WTC11 (cell line): Measurements from ENCODE around the gene SLC7A7. TPM values are rescaled to one million over a fixed set of nuclear protein-coding genes. Genes with fewer than 3 reads are reported as not detected.

ENCODE experiments used
- ATAC-seq: fragments of 200-7000 bp; cut with Tn5 transposase; 2 replicates; pipeline ENCODE4 v1.10.0; 2021; ENCODE audit warnings: mild to moderate bottlenecking, moderate library complexity
- CTCF ChIA-PET: fragments of 300-600 bp; sonication (Branson Sonifier 250); formaldehyde crosslinking; loops from one replicate; lab custom pipeline; 2021; ENCODE audit warnings: antibody characterized with exemption; lab: Charles Lee
- POLR2A ChIA-PET: fragments of 350-600 bp; sonication (Branson Sonifier 250); formaldehyde crosslinking; loops from one replicate; lab custom pipeline; 2021; ENCODE audit warnings: antibody characterized with exemption; lab: Charles Lee
- DNase-seq: peaks from one replicate; pipeline ENCODE4 v3.0.0; 2021; ENCODE audit warnings: low spot score
- H3K27ac Mint-ChIP-seq: 2 replicates; pipeline ENCODE4 v1.8.0; 2021; ENCODE audit warnings: mixed read lengths
- H3K27me3 Mint-ChIP-seq: 2 replicates; pipeline ENCODE4 v1.8.0; 2021; ENCODE audit warnings: low read depth, mild to moderate bottlenecking, moderate library complexity, mixed read lengths
- H3K36me3 Mint-ChIP-seq: 2 replicates; pipeline ENCODE4 v1.8.0; 2021; ENCODE audit warnings: mixed read lengths
- H3K4me1 Mint-ChIP-seq: 2 replicates; pipeline ENCODE4 v1.8.0; 2022; ENCODE audit warnings: mixed read lengths
- H3K4me3 Mint-ChIP-seq: 2 replicates; pipeline ENCODE4 v1.8.0; 2021; ENCODE audit warnings: mild to moderate bottlenecking, moderate library complexity, mixed read lengths
- H3K9me3 Mint-ChIP-seq: 2 replicates; pipeline ENCODE4 v1.8.0; 2021; ENCODE audit warnings: mixed read lengths
- ATF3 ChIP-seq: sonication (generic); formaldehyde crosslinking; conservative IDR thresholded peaks from 2 replicates; pipeline ENCODE4 v1.8.1; 2022; ENCODE audit warnings: mild to moderate bottlenecking, missing genetic modification reagents
- CBFB ChIP-seq: sonication (generic); formaldehyde crosslinking; IDR thresholded peaks from 2 replicates; pipeline ENCODE4 v1.8.1; 2022; ENCODE audit warnings: mild to moderate bottlenecking, low read depth, missing genetic modification reagents
- CTCF ChIP-seq: fragments of 200-600 bp; IDR thresholded peaks from 2 replicates; pipeline ENCODE4 v1.8.0; 2022; ENCODE audit warnings: antibody characterized with exemption
- EMX1 ChIP-seq: fragments of 250-450 bp; sonication (Bioruptor Pico); IDR thresholded peaks from 2 replicates; pipeline ENCODE4 v1.8.0; 2021; ENCODE audit warnings: mild to moderate bottlenecking
- JAZF1 ChIP-seq: fragments of 250-450 bp; sonication (Bioruptor Pico); IDR thresholded peaks from 2 replicates; pipeline ENCODE4 v1.9.0; 2021; ENCODE audit warnings: moderate library complexity, mild to moderate bottlenecking, inconsistent platforms
- OVOL2 ChIP-seq: fragments of 250-450 bp; sonication (Bioruptor Pico); IDR thresholded peaks from 2 replicates; pipeline ENCODE4 v1.9.0; 2021; ENCODE audit warnings: mild to moderate bottlenecking, borderline replicate concordance
- PRRX2 ChIP-seq: fragments of 250-450 bp; sonication (Bioruptor Pico); IDR thresholded peaks from 2 replicates; pipeline ENCODE4 v1.8.0; 2021; ENCODE audit warnings: mild to moderate bottlenecking
- SOX15 ChIP-seq: fragments of 250-450 bp; sonication (Bioruptor Pico); IDR thresholded peaks from 2 replicates; pipeline ENCODE4 v1.9.0; 2021; ENCODE audit warnings: mild to moderate bottlenecking
- TEAD4 ChIP-seq: sonication (generic); formaldehyde crosslinking; IDR thresholded peaks from 2 replicates; pipeline ENCODE4 v1.8.0; 2022; ENCODE audit warnings: mild to moderate bottlenecking, missing genetic modification reagents
- TP53 ChIP-seq: sonication (generic); formaldehyde crosslinking; IDR thresholded peaks from 2 replicates; pipeline ENCODE4 v1.8.1; 2023; ENCODE audit warnings: mild to moderate bottlenecking, missing genetic modification reagents
- ZMAT4 ChIP-seq: fragments of 250-450 bp; sonication (Bioruptor Pico); IDR thresholded peaks from 2 replicates; pipeline ENCODE4 v1.9.0; 2021; ENCODE audit warnings: mild to moderate bottlenecking
- ZNF121 ChIP-seq: sonication (generic); formaldehyde crosslinking; IDR thresholded peaks from 2 replicates; pipeline ENCODE4 v1.8.0; 2023; ENCODE audit warnings: missing genetic modification reagents
- ZNF232 ChIP-seq: sonication (generic); formaldehyde crosslinking; IDR thresholded peaks from 2 replicates; pipeline ENCODE4 v1.8.0; 2022; ENCODE audit warnings: mild to moderate bottlenecking, missing genetic modification reagents
- ZNF317 ChIP-seq: sonication (generic); formaldehyde crosslinking; IDR thresholded peaks from 2 replicates; pipeline ENCODE4 v1.8.1; 2023; ENCODE audit warnings: low read depth, mild to moderate bottlenecking, moderate library complexity, missing genetic modification reagents, borderline replicate concordance
- total RNA-seq: library from RNA; stranded (reverse); gene quantifications from 3 replicates; pipeline ENCODE4 v1.2.3, GENCODE V29; 2021
- TF ChIP-seq, protein P1 (sequence below): fragments of 250-450 bp; sonication (Bioruptor Pico); IDR thresholded peaks from 2 replicates; pipeline ENCODE4 v2.1.2; 2022; ENCODE audit warnings: mild to moderate bottlenecking, moderate library complexity
- TF ChIP-seq, protein P2 (sequence below): sonication (generic); formaldehyde crosslinking; conservative IDR thresholded peaks from 2 replicates; pipeline ENCODE4 v1.8.1; 2023; ENCODE audit warnings: mild to moderate bottlenecking, low read depth, missing genetic modification reagents, moderate library complexity
- TF ChIP-seq, protein P3 (sequence below): fragments of 250-450 bp; sonication (Bioruptor Pico); IDR thresholded peaks from 2 replicates; pipeline ENCODE4 v1.9.0; 2021; ENCODE audit warnings: mild to moderate bottlenecking
- TF ChIP-seq, protein P4 (sequence below): sonication (generic); formaldehyde crosslinking; IDR thresholded peaks from 2 replicates; pipeline ENCODE4 v1.8.1; 2023; ENCODE audit warnings: mild to moderate bottlenecking, missing genetic modification reagents, moderate library complexity

The SLC7A7 gene
- total RNA-seq, 1 experiment from 2014 or later: 4.3 TPM

DNA sequence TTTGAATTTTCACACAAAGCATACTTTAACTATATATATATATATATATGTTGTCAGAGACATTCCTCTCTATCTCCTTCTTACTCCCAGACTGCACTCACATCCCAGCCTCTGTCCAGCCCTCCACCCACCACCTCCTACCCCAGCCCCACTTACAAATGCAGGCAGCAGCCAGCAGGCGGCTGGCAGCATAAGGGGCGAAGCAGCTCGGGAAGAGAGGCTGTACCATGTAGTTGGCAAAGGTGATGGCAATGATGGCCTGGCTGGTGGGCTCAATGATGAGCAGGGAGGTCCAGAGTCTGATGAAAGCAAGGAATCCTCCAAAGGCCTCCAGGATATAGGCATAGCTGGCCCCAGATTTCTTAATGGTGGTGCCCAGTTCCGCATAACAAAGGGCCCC is 2.5 kb downstream of the SLC7A7 start (continued):
- TF ChIP-seq, protein P1, sequence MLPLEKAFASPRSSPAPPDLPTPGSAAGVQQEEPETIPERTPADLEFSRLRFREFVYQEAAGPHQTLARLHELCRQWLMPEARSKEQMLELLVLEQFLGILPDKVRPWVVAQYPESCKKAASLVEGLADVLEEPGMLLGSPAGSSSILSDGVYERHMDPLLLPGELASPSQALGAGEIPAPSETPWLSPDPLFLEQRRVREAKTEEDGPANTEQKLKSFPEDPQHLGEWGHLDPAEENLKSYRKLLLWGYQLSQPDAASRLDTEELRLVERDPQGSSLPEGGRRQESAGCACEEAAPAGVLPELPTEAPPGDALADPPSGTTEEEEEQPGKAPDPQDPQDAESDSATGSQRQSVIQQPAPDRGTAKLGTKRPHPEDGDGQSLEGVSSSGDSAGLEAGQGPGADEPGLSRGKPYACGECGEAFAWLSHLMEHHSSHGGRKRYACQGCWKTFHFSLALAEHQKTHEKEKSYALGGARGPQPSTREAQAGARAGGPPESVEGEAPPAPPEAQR (CRISPR knock-in tag): no peak
- TF ChIP-seq ATF3 (no peak), ZNF232 (no peak)
- TF ChIP-seq, all 79 proteins: peak for 0

DNA sequence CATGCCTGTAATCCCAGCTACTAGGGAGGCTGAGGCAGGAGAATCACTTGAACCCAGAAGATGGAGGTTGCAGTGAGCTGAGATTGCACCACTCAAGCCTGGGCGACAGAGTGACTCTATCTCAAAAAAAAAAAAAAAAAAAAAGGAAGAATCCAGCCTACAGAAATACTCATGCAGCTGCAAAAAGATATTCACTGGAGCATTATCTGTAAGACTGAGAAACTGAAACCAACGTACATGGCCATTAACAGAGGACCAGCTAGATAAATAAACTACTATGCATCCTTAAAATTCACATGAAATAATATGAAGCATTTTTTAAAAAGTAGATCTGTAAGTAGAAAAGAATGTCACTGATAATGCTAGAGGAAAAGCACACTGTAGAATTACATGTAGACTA is 3.5 kb downstream of the SLC7A7 start:
- DNase-seq (no peak), ATAC-seq (no peak)
- Mint-ChIP-seq H3K4me3 (no peak overlapping the region), H3K36me3 (no peaks in the 10 kb centered on the region), H3K4me1 (peaks cover 31% of the 10 kb centered on the region), H3K27me3 (no peaks in the 10 kb centered on the region), H3K9me3 (no peaks in the 10 kb centered on the region), H3K27ac (no peak overlapping the region)
- ChIA-PET POLR2A (interaction anchor here (0.6 kb wide), 1 partner anchor 1554 kb away, joined by 3 read pairs; no protein-coding TSS in a partner anchor), CTCF (interaction anchor here (0.8 to 2.2 kb wide), 2 partner anchors 11 to 159 kb away, joined by 3 to 6 read pairs; no protein-coding TSS in a partner anchor)
- TF ChIP-seq PRRX2 (CRISPR knock-in tag) (no peak), SOX15 (CRISPR knock-in tag) (no peak), OVOL2 (CRISPR knock-in tag) (no peak), CTCF (no peak), EMX1 (no peak), ZNF317 (CRISPR knock-in tag) (no peak)

DNA sequence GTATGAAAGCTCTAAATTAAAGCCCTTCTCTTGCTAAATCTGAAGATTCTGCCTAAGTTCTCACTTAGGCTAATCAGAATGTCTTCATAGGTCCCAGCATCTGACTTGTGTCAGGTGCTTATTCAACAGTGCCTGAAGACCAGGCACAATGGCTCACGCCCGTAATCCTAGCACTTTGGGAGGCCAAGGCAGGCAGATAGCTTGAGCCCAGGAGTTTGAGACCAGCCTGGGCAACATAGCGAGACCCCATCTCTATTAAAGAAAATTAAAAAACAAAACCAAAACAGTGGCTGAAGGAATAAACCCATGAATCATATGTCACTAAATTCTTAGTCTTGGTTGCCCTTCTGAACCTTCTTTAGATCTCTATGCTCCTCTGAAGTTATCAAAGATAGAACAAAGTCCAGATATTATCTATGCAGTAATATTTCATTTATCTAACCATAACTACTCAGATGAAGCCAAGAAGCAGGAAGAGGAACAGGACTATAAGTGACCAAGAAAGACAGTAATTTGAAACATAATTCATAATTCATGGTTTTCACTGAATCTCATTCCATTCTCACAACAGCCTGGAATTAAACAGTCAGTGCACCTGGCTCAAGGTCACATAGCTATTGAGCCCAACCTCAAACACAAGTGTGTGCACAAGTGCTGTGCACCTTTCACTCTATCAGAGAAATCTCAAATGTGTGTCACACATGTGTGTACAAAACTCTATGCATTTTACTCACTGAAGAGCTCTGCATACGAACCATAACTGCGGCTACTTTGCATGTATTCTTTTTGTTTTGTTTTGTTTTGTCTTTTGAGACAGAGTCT is 6.6 kb downstream of the SLC7A7 start:
- TF ChIP-seq TP53 (CRISPR knock-in tag) (no peak), ZNF121 (0 out of 2 replicates have a peak, but pooled peaks have one; percentile 38)
- H3K36me3 Mint-ChIP-seq: no peaks in the 10 kb centered on the region
- no peaks in the 10 kb centered on the region for H3K9me3 Mint-ChIP-seq
- ATAC-seq (no peak), DNase-seq (no peak)
- H3K4me1 Mint-ChIP-seq: peaks cover 14% of the 10 kb centered on the region
- H3K27ac Mint-ChIP-seq: no peak overlapping the region
- H3K4me3 Mint-ChIP-seq: no peak overlapping the region
- POLR2A ChIA-PET: interaction anchor here (0.6 kb wide), 1 partner anchor 133 kb away, joined by 3 read pairs; no protein-coding TSS in a partner anchor
- no peaks in the 10 kb centered on the region for H3K27me3 Mint-ChIP-seq
- CTCF ChIA-PET: interaction anchor here (0.8 to 2.9 kb wide), 4 partner anchors 8 to 57 kb away, joined by 3 to 18 read pairs (median 6); no protein-coding TSS in a partner anchor

GRCh38 chr14:22807432-22808087 is 7.7 kb downstream of the SLC7A7 start:
- H3K27ac Mint-ChIP-seq: peak overlapping the region; percentile 80
- CTCF ChIA-PET: interaction anchor here (0.8 to 2.9 kb wide), 11 partner anchors 9 to 237 kb away, joined by 3 to 18 read pairs (median 5); partner anchors contain the start of gene LRP10
- POLR2A ChIA-PET: interaction anchor here (0.9 to 1.3 kb wide), 2 partner anchors 14 to 16 kb away, joined by 3 read pairs; no protein-coding TSS in a partner anchor
- peak; percentile 60 for ATAC-seq
- no peaks in the 10 kb centered on the region for H3K27me3 Mint-ChIP-seq
- no peaks in the 10 kb centered on the region for H3K36me3 Mint-ChIP-seq
- H3K9me3 Mint-ChIP-seq: no peaks in the 10 kb centered on the region
- DNase-seq: no peak
- H3K4me3 Mint-ChIP-seq: no peak overlapping the region
- peaks cover 8% of the 10 kb centered on the region for H3K4me1 Mint-ChIP-seq
- TF ChIP-seq, protein P2, sequence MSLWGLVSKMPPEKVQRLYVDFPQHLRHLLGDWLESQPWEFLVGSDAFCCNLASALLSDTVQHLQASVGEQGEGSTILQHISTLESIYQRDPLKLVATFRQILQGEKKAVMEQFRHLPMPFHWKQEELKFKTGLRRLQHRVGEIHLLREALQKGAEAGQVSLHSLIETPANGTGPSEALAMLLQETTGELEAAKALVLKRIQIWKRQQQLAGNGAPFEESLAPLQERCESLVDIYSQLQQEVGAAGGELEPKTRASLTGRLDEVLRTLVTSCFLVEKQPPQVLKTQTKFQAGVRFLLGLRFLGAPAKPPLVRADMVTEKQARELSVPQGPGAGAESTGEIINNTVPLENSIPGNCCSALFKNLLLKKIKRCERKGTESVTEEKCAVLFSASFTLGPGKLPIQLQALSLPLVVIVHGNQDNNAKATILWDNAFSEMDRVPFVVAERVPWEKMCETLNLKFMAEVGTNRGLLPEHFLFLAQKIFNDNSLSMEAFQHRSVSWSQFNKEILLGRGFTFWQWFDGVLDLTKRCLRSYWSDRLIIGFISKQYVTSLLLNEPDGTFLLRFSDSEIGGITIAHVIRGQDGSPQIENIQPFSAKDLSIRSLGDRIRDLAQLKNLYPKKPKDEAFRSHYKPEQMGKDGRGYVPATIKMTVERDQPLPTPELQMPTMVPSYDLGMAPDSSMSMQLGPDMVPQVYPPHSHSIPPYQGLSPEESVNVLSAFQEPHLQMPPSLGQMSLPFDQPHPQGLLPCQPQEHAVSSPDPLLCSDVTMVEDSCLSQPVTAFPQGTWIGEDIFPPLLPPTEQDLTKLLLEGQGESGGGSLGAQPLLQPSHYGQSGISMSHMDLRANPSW (CRISPR knock-in tag): no peak
- TF ChIP-seq JAZF1: no peak
- TF ChIP-seq CBFB (CRISPR knock-in tag): no peak
- TF ChIP-seq, protein P3, sequence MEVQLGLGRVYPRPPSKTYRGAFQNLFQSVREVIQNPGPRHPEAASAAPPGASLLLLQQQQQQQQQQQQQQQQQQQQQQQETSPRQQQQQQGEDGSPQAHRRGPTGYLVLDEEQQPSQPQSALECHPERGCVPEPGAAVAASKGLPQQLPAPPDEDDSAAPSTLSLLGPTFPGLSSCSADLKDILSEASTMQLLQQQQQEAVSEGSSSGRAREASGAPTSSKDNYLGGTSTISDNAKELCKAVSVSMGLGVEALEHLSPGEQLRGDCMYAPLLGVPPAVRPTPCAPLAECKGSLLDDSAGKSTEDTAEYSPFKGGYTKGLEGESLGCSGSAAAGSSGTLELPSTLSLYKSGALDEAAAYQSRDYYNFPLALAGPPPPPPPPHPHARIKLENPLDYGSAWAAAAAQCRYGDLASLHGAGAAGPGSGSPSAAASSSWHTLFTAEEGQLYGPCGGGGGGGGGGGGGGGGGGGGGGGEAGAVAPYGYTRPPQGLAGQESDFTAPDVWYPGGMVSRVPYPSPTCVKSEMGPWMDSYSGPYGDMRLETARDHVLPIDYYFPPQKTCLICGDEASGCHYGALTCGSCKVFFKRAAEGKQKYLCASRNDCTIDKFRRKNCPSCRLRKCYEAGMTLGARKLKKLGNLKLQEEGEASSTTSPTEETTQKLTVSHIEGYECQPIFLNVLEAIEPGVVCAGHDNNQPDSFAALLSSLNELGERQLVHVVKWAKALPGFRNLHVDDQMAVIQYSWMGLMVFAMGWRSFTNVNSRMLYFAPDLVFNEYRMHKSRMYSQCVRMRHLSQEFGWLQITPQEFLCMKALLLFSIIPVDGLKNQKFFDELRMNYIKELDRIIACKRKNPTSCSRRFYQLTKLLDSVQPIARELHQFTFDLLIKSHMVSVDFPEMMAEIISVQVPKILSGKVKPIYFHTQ: no peak
- TF ChIP-seq TEAD4: no peak
- TF ChIP-seq, protein P4, sequence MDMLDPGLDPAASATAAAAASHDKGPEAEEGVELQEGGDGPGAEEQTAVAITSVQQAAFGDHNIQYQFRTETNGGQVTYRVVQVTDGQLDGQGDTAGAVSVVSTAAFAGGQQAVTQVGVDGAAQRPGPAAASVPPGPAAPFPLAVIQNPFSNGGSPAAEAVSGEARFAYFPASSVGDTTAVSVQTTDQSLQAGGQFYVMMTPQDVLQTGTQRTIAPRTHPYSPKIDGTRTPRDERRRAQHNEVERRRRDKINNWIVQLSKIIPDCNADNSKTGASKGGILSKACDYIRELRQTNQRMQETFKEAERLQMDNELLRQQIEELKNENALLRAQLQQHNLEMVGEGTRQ: no peak
- no peak for TF ChIP-seq ZMAT4 (CRISPR knock-in tag)
- no peak for TF ChIP-seq OVOL2 (CRISPR knock-in tag)
